Thymus (tissue), 11 donors: ENCODE results near the gene SYS1. TPM values are rescaled to one million over a fixed set of nuclear protein-coding genes. Genes with fewer than 3 reads are reported as not detected.

Experiments
- DNase-seq, 9 donors: peaks; one replicate each; pipeline ENCODE4 v3.0.0-alpha.2; 2013; ENCODE audit warnings: low spot score in 9 of 9, low read depth in 6 of 9, missing footprints in 1 of 9
- H3K27ac ChIP-seq, 2 donors: one replicate each; pipeline ENCODE4 v1.5.1; 2013; ENCODE audit warnings: control low read depth in 1 of 2, low read depth in 1 of 2, low read length in 1 of 2, mild to moderate bottlenecking in 1 of 2, moderate library complexity in 1 of 2
- H3K27me3 ChIP-seq, 2 donors: one replicate each; pipeline ENCODE4 v1.5.1; 2013; ENCODE audit warnings: low read length in 1 of 2; ENCODE audit not compliant: control insufficient read depth in 2 of 2, insufficient read depth in 1 of 2
- H3K36me3 ChIP-seq, 2 donors: one replicate each; pipeline ENCODE4 v1.5.1; 2013; ENCODE audit warnings: low read length in 1 of 2, mild to moderate bottlenecking in 1 of 2, moderate library complexity in 1 of 2; ENCODE audit not compliant: control insufficient read depth in 2 of 2, insufficient read depth in 2 of 2
- H3K4me1 ChIP-seq, 2 donors: one replicate each; pipeline ENCODE4 v1.5.1; 2013; ENCODE audit warnings: low read length in 2 of 2; ENCODE audit not compliant: control insufficient read depth in 2 of 2, insufficient read depth in 2 of 2
- H3K4me3 ChIP-seq, 2 donors: one replicate each; pipeline ENCODE4 v1.5.1; 2013; ENCODE audit warnings: low read length in 2 of 2, control low read depth in 1 of 2, mild to moderate bottlenecking in 1 of 2
- H3K9me3 ChIP-seq, 2 donors: one replicate each; pipeline ENCODE4 v1.5.1; 2013; ENCODE audit warnings: low read length in 1 of 2, mild to moderate bottlenecking in 1 of 2; ENCODE audit not compliant: control insufficient read depth in 2 of 2, insufficient read depth in 1 of 2
- WGBS: extraction: QIAGEN DNeasy Blood & Tissue Kit; methylation state at CpG from one replicate; pipeline ENCODE4 v1.1.7; 2013; 5-methylcytosine and 5-hydroxymethylcytosine counted together
- polyA plus RNA-seq: library from polyadenylated mRNA; stranded (reverse); fragments of 200-250 nt; gene quantifications from one replicate; pipeline ENCODE4 v1.2.3, GENCODE V29; 2013
- total RNA-seq: library from RNA; stranded (reverse); fragments of 120-200 nt; gene quantifications from one replicate; pipeline ENCODE4 v1.2.4, GENCODE V29; 2013
- donor health status: healthy.

Gene SYS1
- total and polyA plus RNA-seq, 2 donors, result 15.2 to 19.7 TPM

DNA sequence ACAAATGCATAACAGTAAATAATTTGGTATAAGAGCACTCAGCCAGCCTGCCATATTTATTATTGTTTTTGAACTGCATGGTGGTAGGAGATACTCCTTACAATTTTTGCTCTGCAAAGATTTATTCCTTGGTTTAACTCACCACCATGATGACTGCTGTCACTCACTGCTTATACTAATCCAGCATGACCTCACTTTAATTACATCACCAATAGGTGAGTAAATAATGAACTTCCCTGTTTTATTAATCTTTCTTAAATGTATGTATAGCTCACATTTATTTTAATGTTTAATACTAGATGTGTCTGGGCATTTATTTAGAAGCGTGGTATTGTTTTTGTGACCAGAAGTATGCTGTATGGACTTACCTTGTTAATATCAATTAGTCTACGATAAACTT, 28.0 kb downstream of the SYS1 start:
- no peaks in the 10 kb centered on the region for H3K4me1 ChIP-seq
- no peaks in the 10 kb centered on the region for H3K9me3 ChIP-seq
- DNase-seq, result no peak
- 97% methylated on average over 2 of the region's 2 CpGs for WGBS
- no peaks in the 10 kb centered on the region for H3K27me3 ChIP-seq
- H3K4me3 ChIP-seq, result no peak overlapping the region
- no peak overlapping the region for H3K27ac ChIP-seq
- H3K36me3 ChIP-seq, result no peaks in the 10 kb centered on the region

DNA sequence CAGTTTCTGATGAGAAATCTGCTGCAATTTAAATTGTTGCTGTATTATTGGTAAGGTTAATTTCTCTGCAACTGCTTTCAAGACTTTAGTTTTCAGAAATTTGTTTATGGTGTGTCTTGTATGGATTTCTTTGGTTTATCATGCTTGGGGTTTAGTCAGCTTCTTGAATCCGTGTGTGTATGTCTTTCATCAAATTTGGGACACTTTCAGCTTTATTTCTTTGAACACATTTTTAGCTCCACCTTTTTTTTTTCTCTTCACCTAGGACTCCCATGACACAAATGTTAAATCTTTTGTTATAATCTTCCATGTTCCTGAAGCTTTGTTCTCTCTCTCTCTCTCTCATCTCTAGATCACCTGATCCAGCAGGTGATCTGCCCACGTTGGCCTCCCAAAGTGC, 28.6 kb downstream of the SYS1 start:
- H3K4me1 ChIP-seq, result no peaks in the 10 kb centered on the region
- no peaks in the 10 kb centered on the region for H3K9me3 ChIP-seq
- 88% methylated on average over 2 of the region's 2 CpGs for WGBS
- no peaks in the 10 kb centered on the region for H3K36me3 ChIP-seq
- H3K27ac ChIP-seq, result no peak overlapping the region
- no peak for DNase-seq
- H3K27me3 ChIP-seq, result no peaks in the 10 kb centered on the region
- H3K4me3 ChIP-seq, result no peak overlapping the region

DNA sequence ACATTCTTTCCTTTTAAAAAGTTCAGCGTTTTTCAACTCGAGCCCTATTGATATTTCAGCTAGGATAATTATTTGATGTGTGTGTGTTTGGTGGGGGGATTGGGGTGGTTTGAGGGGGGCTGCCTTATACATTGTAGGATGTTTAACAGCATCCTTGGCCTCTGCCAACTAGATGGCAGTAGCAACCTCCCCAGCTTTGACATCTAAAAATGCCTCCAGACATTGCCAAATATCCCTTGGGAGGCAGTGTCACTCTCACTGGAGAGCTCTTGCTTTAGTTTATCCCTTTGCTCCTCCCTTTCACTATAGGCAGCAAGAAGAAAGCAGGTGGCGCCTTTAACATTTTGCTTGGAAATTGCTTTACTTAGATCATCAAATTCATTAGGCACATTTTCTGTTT, 29.8 kb downstream of the SYS1 start:
- Histone ChIP-seq H3K9me3 (no peaks in the 10 kb centered on the region), H3K27me3 (no peaks in the 10 kb centered on the region), H3K4me3 (no peak overlapping the region), H3K36me3 (no peaks in the 10 kb centered on the region), H3K4me1 (no peaks in the 10 kb centered on the region), H3K27ac (no peak overlapping the region)
- WGBS, result 94% methylated on average over 3 of the region's 3 CpGs
- no peak for DNase-seq

DNA sequence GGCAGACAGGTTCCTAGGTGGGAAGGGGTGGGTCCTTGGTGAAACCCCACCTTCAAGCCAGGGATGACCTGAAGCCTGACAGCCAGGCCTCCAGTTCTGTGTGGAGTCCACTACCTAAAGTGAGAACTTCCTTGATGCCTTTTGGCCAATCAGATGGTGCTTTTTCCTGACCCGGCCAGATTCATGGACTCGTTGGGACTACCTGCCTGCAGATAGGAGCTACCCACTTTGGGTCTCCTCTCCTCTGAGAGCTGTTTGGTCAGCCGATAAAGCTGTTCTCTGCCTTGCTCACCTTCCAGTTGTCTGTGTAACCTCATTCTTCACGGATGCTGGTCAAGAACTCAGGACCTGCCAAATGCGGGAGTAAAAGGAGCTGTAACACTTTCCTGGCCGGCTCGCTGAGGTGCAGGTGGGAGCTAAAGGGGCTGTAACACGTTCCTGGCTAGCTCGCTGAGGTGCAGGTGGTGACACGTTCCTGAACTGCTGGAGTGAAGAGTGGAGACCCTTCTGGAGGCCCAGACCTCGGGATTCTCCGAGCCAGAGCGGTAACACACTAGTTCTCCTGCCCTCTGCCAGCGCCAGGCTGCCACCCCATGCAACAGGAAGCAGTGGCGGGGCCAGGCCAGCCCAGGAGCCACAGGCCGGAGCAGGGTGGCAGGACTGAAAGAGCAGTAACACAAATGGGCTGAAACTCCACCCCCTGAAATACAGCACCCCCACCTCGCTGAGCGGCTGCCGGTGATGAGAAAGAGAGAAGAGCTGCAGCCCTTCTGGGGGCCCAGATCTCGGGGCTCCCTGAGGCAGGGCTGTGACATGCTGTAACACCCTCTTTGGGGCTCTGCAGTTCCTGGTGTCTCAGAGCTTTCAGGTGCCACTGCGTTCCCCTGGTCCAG, 31.5 kb downstream of the SYS1 start:
- Histone ChIP-seq H3K27me3 (no peaks in the 10 kb centered on the region), H3K4me3 (no peak overlapping the region), H3K27ac (no peak overlapping the region), H3K9me3 (no peaks in the 10 kb centered on the region), H3K36me3 (no peaks in the 10 kb centered on the region), H3K4me1 (no peaks in the 10 kb centered on the region)
- DNase-seq, result no peak
- 89% methylated on average over 21 of the region's 21 CpGs for WGBS

DNA sequence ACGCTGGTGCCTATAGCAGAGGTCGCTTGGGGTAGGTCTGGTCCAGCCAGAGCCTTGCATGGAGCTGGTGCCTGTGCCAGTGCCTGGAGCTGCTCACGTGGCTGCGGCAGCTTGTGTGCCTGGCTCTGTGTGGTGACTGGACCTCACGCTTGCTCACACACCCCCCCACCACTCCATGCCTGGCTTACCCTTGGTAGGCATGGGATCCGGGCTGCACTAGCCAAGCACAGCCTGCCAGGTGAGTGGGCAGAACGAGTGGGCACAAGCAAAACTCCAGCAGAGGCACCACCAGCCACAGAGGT, 32.1 kb downstream of the SYS1 start:
- H3K4me1 ChIP-seq, result no peaks in the 10 kb centered on the region
- H3K27ac ChIP-seq, result no peak overlapping the region
- 95% methylated on average over 7 of the region's 7 CpGs for WGBS
- H3K4me3 ChIP-seq, result no peak overlapping the region
- H3K36me3 ChIP-seq, result no peaks in the 10 kb centered on the region
- no peak for DNase-seq
- no peaks in the 10 kb centered on the region for H3K9me3 ChIP-seq
- H3K27me3 ChIP-seq, result no peaks in the 10 kb centered on the region

DNA sequence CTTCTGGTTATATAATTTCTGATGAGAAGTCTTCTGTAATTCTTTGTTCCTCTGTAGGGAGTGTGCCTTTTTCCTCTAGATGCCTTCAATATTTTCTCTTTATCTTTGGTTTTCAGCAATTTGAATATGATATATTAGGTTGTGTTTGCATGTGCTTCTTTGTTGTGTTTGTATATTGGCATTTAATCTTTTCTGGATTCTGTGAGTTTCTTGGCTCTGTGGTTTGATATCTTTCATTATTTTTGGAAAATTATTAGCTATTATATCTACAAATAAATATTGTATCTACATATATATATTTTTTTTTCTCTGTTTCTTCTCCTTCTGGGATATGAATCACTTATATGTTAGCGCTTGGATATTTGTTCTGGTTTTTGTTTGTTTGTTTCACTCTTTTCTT, 36.1 kb downstream of the SYS1 start:
- H3K27ac ChIP-seq, result no peak overlapping the region
- no peaks in the 10 kb centered on the region for H3K36me3 ChIP-seq
- DNase-seq, result no peak
- peaks cover 5 to 6% of the 10 kb centered on the region in 2 donors for H3K27me3 ChIP-seq
- peaks cover 5 to 9% of the 10 kb centered on the region in 2 donors for H3K9me3 ChIP-seq
- H3K4me3 ChIP-seq, result no peak overlapping the region
- H3K4me1 ChIP-seq, result no peaks in the 10 kb centered on the region
- 98% methylated on average over 1 of the region's 1 CpG for WGBS

DNA sequence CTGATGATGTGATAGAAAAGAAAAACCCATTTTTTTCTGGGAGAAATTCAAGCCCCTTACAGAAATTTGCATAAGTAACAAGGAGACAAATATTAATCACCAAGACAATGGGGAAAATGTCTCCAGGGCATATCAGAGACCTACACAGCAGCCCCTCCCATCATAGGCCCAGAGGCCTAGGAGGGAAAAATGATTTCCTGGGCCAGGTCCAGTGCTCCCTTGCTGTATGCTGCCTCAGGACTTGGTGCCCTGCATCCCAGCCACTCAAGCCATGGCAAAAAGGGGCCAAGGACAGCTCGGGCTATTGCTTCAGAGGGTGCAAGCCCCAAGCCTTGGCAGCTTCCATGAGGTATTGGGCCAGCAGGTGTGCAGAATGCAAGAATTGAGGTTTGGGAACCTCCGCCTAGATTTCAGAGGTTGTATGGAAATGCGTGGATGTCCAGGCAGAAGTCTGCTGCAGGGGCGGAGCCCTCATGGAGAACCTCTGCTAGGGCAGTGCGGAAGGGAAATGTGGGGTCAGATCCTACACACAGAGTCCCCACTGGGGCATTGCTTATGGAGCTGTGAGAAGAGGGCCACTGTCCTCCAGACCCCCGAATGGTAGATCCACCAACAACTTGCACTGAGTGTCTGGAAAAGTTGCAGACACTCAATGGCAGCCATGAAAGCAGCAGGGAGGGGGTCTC, 37.5 kb downstream of the SYS1 start:
- Histone ChIP-seq H3K27ac (no peak overlapping the region), H3K27me3 (peaks cover 5 to 20% of the 10 kb centered on the region in 2 donors), H3K36me3 (no peaks in the 10 kb centered on the region), H3K4me1 (peaks cover 0 to 3% of the 10 kb centered on the region in 2 donors), H3K4me3 (no peak overlapping the region), H3K9me3 (peaks cover 5 to 9% of the 10 kb centered on the region in 2 donors)
- no peak for DNase-seq
- WGBS, result 95% methylated on average over 6 of the region's 6 CpGs

DNA sequence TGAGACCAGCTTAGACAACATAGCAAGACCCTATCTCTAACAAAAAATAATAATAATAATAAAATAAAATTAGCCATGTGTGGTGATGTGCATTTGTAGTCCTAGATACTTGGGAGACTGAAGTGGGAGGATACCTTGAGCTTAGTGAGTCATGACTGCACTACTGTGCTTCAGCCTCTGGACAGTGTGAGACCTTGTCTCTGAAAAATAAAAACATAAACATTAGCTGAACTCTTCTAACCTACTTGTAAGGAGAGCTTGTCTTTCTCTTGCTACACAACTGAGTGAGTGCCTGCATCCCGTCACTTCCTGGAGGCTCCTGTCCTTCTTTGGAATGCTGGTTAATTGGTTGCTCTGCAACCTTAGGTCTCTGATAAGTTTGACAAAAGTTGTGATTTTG, 40.0 kb downstream of the SYS1 start:
- no peak overlapping the region for H3K4me3 ChIP-seq
- 98% methylated on average over 1 of the region's 1 CpG for WGBS
- H3K9me3 ChIP-seq, result peaks cover 5 to 9% of the 10 kb centered on the region in 2 donors

DNA sequence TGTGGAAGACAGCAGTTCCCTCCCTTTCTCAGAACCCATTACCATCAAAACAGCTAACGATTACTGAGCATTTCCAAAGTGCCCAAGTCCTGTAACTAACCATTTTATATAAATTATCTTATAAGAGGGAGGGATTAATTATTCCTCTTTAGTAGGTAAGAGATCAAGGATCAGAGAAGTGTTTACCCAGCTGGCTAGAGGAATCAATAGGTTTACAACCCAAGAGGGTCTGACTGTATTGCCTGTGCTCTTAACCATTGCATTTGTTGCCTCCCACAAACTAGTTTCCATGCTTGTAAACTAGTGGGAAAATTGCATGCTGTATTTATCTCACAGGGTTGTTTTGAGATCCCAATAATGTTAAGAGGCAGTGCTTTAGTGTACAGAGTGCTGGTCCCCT, 41.5 kb downstream of the SYS1 start:
- Histone ChIP-seq H3K4me1 (peaks cover 4 to 18% of the 10 kb centered on the region in 2 donors), H3K9me3 (peaks cover 5 to 14% of the 10 kb centered on the region in 2 donors), H3K27me3 (peaks cover 11 to 53% of the 10 kb centered on the region in 2 donors), H3K4me3 (no peak overlapping the region), H3K36me3 (no peaks in the 10 kb centered on the region), H3K27ac (no peak overlapping the region)
- DNase-seq, result no peak
- 98% methylated on average over 1 of the region's 1 CpG for WGBS

More for the DNA sequence above, 40.0 kb downstream of the SYS1 start:
- Histone ChIP-seq H3K36me3 (no peaks in the 10 kb centered on the region), H3K27me3 (peaks cover 11 to 44% of the 10 kb centered on the region in 2 donors), H3K4me1 (peaks cover 4 to 14% of the 10 kb centered on the region in 2 donors), H3K27ac (no peak overlapping the region)
- no peak for DNase-seq
